NCI-H2196 treated with DMSO at 0.1 percent for 48 hours (cell line): ENCODE data around the gene PDXDC1.
A peak's percentile ranks its signal among the peaks of the same experiment; 100 is the strongest.
"Not testable (repeated sequence)": the region's sequence is repeated elsewhere in the genome, so short reads cannot be mapped to it uniquely, and the experiment has no call there.

Experiments
- DNase-seq: peaks from one replicate; lab custom pipeline; 2025; ENCODE audit not compliant: unreplicated experiment; lab: John Stamatoyannopoulos, UW

Gene PDXDC1

DNA sequence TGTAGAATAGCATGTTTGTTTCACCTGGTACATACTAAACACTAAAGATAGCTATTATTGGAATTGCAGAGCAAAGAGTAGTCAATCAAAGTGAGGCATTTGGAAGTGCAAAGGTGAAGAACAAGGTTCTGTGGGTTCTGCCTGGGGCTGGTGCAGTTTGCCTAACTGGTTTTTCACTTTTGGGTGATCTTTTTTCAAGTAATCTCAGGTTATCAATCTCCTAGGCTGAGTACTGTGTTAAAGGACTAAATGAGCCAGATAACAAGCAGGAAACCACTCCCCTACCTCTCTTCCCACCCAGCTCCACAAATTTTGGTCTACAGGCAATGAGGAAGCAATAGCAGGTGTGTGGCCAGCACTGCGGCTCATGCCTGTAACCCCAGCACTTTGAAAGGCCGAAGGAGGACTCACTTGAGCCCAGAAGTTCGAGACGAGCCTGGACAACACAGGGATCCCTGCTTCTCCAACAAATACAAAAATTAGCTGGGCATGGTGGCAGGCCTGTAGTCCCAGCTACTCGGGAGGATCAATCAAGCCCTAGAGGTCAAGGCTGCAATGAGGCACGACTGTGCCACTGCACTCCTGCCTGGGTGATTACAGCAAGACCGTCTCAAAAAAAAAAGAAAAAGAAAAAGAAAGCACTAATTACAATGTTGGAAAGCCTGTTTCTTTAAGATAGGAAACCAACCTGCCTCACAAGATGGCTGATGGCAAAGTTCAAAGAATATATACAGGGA is 83.0 kb downstream of the PDXDC1 start:
- DNase-seq = no peak

DNA sequence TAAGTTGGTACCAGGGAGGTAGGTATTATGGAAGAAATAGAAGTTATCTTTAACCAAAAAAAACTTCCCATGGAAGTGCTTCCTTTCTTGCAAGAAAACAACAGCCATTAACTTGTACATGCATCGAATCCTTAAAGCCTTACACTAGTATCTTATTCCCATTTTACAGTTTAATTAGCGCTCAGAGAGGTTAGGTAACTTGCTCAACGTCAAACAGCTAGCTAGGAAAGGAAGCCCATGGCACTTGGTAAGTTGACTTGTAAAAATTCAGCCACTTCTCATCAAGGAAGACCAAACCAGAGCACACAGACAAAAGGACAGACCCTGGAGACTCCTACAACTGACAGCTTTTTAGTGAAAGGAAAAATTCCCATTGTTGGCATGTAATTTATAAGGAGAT is 84.5 kb downstream of the PDXDC1 start:
- DNase-seq = no peak

DNA sequence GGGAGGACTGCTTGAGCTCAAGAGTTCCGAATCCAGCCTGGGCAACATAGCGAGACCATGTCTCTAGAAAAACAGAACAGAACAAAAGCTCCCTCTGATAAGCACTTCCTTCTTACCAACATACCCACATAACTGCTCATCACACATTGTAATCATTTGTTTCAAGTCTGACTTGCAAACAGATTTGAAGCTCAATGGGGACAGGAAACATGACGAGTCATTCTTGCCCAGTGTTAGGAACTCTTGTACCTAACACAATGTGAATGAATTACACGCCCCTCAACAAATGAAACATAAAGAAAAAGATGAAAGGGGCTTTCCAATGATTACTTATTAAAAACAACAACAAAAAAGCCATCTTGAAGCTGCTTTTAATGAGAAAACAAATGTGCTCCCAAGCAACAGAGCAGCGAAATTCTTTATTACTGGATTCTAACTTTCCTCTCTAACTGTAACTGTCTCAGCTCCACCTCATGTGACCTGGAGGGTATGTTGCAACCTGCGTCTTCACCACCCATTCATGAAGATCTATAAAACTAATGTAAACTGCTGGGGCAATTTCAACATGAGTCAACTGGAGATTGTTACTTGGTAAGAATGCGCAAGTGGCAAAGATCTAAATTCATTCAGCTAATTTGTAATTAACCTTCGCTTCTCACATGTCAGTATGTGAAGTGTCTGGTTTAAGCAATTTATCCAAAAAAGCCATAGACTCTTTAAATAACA is 87.4 kb downstream of the PDXDC1 start:
- DNase-seq = not testable (repeated sequence)

DNA sequence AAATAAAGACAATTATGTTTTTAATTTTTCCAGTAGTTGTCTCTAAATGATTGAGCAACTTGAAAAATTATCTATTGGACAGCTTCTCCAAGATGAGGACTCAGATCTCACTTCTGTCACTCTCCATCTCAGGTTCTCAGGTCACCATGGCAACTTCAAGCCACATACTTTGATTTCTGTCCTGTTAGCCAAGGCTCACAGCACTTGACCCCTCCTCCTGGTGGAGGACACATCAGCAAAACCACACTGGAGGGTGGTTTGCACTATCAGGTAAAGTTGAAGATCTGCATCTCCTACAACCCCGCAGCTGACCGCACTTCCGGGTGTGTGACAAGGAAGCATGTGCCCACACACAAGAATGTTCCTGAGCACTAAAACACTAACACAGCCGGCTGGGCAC is 91.1 kb downstream of the PDXDC1 start:
- DNase-seq = not testable (repeated sequence)

DNA sequence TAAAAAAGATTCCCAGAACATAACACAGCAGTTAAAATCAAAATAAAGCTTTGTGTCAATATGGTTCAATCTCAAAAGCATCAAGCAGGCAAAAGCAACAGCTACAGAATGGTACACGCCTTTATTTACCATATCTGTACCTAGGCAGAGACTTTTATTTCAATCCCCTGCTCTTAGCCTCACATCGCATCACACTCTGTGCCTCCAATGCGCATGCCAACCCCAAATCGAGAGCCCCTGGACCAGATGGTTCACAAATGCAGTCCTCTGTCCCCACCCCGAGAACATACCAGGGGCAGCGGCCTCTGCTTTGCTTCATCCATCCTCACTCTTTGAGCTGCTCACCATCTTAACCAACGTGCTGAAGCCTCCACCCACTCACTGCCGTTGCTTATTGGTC is 91.9 kb downstream of the PDXDC1 start:
- not testable (repeated sequence) for DNase-seq

DNA sequence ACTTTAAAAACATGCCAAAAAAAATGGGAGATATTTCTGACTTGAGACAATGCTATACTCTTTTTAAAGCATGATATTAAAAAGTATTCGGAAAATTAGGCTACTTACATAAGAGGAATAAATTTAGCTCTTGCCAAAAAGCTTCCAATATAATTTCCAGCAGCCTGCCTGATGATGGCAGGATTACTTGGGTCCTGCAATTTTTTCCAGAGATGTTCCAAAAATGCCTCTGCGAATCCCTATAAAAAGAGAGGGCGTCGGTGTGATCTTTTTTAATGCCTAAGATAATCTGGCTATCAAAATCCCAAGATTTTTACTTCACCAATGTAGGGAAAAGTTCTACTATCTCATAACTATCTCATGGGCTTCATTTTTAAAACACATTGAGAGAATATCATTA is 96.2 kb downstream of the PDXDC1 start:
- DNase-seq = not testable (repeated sequence)

- not testable (repeated sequence) for DNase-seq
Measured at GRCh38 chr16:15071916-15072769, 97.3 kb downstream of the PDXDC1 start.

- DNase-seq = no peak
Measured at GRCh38 chr16:15073101-15073500, 98.3 kb downstream of the PDXDC1 start.

GRCh38 chr16:15076161-15076560 is 101.3 kb downstream of the PDXDC1 start:
- DNase-seq = not testable (repeated sequence)

DNA sequence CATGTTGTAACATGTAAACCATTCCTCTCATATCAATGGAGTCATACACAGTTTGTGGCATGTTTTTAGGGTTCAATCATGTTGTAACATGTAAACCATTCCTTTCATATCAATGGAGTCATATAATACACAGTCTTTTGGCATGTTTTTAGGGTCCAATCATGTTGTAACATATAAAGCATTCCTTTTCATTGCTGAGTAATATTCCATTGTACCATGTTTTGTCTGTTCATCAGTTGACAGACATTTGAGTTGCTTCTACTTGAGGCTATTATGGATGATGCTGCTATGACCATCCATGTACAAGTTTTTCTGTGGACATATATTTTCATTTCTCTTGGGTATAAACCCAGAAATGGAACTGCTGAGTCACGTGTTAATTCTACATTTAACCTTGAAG is 106.1 kb downstream of the PDXDC1 start:
- DNase-seq = not testable (repeated sequence)

DNA sequence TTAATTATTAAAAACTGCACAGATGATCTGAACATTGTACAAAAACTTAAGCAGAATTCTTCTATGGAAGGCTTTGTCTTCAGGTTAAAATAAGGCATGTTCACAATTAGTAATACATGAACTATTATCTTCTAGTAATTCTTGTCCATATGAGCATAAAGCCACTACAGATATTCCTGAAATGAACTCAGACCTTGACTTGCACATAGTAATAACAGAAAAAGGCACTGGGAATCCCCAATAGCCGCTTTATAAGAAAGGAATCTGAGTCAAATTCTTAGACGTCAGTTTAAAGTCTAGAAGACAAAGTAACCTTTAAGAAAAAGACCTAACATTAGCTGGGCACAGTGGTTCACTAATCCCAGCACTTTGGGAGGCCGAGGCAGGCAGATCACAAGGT is 108.0 kb downstream of the PDXDC1 start:
- DNase-seq = not testable (repeated sequence)

DNA sequence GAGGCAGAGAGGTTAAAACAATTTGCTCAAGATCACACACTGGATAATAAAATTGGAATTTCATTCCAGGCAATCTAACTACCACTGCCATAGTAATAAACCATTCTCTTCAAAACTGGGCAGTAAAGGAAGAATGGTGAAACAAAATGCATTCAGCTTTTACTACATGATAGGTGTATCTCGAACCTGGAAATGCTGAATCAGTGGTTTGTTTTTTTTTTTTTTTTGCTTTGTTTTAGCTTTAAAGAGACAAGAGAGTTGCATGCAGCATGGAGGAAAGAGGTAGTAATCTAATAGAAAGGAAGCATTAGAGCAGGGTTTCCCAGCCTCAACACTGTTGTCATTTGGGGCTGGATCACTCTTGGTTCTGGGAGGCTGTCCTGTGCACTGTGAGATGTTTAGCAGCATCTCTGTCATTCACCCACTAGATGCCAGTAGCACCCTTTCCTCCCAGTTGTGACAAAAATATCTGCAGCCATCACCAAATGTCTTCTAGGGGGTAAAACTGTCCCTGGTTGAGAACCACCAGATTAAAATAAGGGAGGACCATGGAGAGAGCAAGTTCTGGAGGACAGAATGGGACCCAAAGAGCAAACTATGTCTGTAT is 115.9 kb downstream of the PDXDC1 start:
- not testable (repeated sequence) for DNase-seq

DNA sequence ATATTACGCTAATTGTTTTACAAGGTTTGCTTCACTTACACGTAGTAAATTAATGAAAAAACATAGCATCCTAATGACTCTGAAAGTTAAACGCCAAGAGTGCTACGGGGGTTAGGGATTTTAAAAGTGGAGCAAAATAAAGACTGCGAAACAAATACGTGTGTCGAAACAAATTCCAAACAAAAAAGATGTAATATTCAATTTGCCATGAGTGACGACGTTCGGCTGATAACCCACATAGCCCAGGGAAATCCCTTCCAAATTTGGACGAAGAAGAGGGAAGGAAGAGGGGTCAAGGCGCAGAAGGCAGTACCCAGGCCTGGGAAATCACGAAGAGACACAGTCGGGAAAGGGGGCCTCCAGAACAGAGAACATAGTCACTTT is 118.7 kb downstream of the PDXDC1 start:
- not testable (repeated sequence) for DNase-seq

DNA sequence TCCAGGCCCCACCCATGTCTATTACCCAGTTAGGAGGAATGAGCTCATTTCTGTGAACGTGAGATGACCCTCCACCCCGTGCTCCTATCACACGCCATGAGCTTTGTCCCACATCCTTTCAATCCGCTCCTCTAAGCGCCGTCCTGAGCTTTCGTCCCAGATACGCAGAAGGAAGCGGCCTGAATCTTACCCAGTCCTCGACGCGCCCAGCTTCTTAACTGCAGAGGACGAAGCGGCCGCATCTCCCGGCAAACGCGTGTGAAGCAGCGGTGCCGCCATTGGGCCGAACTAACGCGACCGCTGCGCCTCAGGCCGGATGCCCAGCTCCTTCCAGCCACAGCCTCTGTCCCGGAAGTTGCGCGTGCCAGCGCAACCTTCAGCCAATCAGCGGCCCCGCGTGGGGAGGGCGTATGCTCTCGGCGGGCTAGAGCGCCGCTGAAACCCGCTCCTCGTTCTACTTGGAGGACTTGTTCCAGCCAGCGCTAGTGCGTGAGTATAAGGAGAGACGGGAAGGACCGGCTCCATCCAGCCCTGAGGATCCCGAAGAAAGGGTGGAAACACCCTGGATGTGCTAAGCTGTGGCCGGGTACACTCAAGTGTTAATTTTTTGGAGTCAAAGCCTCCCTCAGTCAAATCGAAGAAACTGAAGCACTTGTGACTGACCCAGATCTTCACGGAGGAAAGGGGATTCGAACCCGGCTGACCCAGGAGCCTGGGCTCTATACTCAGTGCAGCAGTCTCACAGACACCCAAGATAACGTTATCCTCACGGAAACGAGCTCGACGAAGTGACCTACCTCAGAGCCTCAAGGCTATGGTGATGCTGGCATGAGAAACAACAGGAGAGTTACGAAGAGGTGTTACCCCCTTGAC is 119.4 kb downstream of the PDXDC1 start, which contains the start of gene RRN3:
RRN3 (minus strand) TSS at position 318 of the 873 bp plus-strand sequence; CDS start at position 279, 39 bp downstream.
- DNase-seq = peak; percentile 80

- not testable (repeated sequence) for DNase-seq
Measured at GRCh38 chr16:15096583-15096972, 121.8 kb downstream of the PDXDC1 start.

DNA sequence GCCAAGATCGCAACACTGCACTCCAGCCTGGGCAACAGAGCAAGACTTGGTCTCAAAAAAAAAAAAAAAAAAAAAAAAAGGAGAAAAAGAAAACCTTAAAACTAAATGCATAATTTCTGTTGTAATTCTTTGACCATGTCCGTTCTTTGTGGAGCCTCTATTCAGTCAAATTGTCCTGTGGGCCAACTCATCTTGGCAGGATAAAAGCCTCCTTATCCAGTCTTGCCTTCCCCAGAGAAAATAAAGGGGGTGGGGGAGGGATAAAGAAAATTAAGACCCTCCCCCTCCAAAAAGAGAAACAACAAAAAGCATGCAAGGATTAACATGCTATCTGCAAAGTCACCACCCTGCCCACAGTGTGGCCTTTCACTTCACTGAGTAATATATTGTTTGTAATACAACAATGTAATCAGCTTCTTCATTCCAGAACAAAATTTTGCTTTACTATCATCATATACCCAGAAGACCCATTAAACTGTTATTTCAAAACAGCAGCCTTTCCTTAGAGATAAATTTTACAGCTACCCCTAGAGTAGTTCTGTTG is 124.6 kb downstream of the PDXDC1 start:
- DNase-seq = not testable (repeated sequence)

DNA sequence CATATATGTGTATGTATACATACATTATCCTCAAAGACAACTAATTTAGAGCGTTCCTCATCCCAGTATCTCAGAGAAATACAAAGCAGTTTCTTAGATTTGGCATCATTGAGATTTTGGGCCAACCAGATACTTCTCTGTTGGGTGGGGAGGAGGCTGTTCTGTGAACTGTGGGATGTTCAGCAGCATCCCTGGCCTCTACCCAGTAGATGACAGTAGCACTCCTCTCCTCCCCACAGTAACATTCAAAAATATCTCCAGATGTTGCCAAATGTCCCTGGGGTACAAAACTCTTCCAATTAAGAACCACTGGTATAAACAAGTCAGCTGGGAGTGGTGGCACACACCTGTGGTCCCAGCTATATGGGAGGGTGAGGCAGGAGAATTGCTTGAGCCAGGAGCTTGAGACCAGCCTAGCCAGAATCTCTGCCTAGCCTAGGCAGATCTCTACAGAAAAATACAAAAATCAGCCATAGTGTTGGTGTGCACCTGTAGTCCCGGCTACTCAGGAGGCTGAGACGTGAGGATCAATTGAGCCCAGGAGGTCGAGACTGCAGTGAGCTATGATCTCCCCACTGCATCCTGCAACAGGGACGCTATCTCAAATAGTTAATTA is 125.7 kb downstream of the PDXDC1 start:
- DNase-seq = not testable (repeated sequence)

GRCh38 chr16:15127641-15128425 is 153.0 kb downstream of the PDXDC1 start:
- DNase-seq = not testable (repeated sequence)
